Measurements from ENCODE around the gene PROZ.

PROZ gene

GRCh38 chr13:113203507-113204377, 45.3 kb downstream of the PROZ start:
- no peak for DNase-seq (ENCODE audit: low read depth in 2 of 2, low spot score in 1 of 2)

DNA sequence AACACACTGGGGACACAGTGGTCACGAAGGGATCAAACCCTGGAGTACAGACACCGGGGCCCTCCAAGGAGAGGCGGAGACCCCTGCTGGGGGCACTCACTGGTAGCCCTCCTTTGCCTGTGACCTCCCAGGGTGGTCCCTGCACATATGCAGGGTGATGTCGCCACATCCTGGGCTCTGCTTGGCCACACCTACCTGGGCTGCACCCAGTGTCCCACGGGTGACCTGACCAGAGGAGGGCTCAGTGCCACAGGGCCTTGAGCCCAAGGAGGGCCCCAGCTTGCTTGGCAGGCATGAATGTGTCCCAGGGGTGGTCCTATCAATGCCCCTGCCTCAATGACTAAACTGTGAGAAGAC, 45.9 kb downstream of the PROZ start:
- DNase-seq (ENCODE audit: low read depth in 2 of 2, low spot score in 1 of 2) = no peak

DNA sequence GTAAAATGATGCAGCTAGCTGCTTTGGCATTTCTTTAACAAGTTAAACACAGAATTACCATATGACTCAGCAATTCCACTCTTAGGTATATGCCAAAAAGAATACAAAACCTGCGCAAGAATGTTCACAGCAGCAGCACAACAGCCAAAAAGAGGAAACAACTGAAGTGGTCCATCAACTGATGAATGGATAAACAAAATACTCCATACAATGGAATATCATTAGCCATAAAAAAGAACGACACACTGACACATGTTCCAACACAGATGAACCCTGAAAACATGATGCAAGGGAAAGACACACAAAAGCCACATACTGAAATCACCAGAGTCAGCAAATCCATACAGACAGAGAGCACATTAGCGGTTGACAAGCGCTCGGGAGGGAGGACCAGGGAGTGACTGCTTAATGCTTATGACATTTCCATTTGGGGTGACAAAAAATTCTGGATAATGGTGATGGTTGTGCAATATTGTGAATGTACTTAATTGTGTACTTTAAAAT, 47.0 kb downstream of the PROZ start:
- no peak for DNase-seq (ENCODE audit: low read depth in 2 of 2, low spot score in 1 of 2)

DNA sequence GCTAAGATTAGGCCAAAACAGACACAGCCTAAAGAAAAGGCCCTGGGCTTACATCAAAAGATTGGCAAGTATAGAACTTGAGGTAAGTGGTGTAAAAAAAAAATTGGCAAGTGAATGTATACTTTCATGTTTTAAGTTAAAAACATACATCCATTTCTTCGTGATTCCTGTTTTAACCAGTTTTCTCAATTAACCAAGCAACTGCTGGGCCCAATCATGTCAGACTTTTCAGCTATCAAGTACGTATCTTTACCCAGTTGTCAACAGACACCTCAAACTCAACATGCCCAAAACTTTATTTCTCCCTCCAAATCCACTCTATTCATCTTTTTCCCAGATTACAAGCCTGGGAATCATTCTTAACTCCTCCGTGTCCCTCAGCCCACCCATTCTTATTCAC, 49.0 kb downstream of the PROZ start:
- no peak for DNase-seq (ENCODE audit: low read depth in 2 of 2, low spot score in 1 of 2)

- DNase-seq (ENCODE audit: low read depth in 2 of 2, low spot score in 1 of 2) = no peak
Observed at GRCh38 chr13:113207890-113208420, 49.5 kb downstream of the PROZ start.

GRCh38 chr13:113208421-113209335, 50.2 kb downstream of the PROZ start, which contains the start of gene PCID2:
Gene PCID2 (minus strand): TSS chr13:113208669. CDS start chr13:113208634, 35 bp downstream.
- peak; percentile 75 to 80 for DNase-seq (ENCODE audit: low read depth in 2 of 2, low spot score in 1 of 2)

DNA sequence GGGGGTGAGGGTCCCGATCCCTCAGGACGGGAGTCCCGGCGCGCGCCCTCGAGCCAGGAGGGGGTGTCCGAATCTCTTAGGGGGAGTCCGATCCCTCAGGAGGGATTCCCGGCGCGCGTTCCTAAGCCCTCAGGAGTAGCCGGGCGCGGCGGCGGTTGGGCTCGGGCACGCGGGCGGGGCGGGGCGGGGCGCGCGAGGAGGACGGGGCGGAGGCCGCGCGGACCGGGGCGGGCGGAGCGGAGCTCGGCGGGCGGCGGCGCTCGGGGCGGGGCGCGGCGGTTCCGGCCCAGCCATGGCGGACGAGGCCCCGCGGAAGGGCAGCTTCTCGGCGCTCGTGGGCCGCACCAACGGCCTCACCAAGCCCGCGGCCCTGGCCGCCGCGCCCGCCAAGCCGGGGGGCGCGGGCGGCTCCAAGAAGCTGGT, 50.9 kb downstream of the PROZ start, which contains the start of gene CUL4A:
TSS of gene CUL4A (plus strand) at position 278 of the 423 bp plus-strand sequence. CDS start at position 293, 15 bp downstream.
- DNase-seq (ENCODE audit: low read depth in 2 of 2, low spot score in 1 of 2) = peak in 1 of 2 donors; percentile 39

GRCh38 chr13:113209759-113210421, 51.4 kb downstream of the PROZ start:
- DNase-seq (ENCODE audit: low read depth in 2 of 2, low spot score in 1 of 2) = peak in 1 of 2 donors; percentile 43

DNA sequence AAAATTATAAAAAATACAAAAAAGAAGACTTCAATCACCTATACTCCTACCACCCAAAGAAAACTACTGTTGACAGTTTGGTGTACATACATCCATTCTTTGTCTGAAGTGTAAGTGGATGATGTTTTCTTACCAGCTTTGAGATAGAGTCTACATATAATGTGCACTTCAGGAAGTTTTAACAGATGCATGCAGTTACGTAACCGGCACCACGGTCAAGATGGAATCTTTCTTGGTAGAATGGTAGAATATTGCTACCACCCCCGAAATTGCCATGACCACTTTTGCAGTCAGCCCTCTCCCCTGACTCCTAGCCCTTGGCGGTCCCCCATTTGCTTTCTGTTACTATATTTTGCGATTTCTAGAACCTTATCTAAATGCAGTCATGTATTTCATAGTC, 52.4 kb downstream of the PROZ start:
- no peak for DNase-seq (ENCODE audit: low read depth in 2 of 2, low spot score in 1 of 2)

DNA sequence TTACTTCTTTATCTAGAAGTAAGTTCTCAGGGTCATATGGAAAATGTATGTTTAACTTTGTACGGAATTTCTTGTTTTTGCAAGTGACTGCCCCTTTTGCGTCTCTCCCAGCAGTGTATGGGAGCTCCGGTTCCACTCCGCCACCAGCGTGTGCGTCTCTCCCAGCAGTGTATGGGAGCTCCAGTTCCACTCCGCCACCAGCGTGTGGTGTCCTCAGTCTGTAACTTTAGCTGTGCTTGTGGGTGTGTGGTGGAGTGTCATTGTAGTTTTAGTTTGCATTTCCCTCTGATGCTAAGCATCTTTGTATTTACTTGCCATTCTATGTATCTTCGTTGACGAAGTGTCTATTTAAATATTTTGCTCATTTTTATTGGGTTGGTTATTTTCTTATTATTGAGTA, 53.3 kb downstream of the PROZ start:
- no peak for DNase-seq (ENCODE audit: low read depth in 2 of 2, low spot score in 1 of 2)

DNA sequence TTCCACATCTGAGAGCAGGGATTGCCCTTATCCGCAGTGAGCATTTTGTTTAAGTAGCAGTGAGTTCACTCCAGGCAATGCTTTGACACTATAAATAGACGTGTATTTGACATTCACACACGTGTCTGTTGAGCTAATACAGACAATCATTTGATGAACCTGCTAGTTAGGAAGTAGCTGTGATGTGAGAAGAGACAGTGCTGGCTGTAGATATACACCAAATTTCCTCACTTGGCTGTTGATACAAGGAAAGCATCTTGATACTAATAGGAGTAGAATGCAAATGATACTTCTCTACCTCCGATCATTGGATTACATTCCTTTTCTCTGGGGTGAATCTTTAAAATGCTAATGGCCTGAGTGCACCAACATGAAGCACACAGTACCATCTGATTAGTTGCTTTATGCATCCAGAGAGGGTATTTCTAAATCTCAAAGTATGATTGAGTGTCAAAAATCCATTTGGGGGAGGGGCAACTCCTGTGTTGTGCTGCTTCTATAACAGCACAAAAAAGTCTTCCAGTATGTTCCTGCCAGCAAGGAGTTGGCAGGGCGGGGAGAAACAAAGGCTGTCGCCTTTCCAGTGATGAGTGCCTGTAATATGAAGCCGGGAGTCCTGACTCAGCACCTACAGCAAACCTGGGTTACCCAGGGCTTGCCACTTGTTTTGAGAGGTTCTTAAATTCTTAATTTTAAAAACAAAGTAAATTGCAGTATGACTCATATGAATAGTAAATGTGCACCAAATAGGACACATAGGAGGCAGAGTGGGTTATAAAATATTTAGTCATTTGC, 58.0 kb downstream of the PROZ start:
- DNase-seq (ENCODE audit: low read depth in 2 of 2, low spot score in 1 of 2) = no peak

GRCh38 chr13:113218586-113218985, 60.1 kb downstream of the PROZ start:
- DNase-seq (ENCODE audit: low read depth in 2 of 2, low spot score in 1 of 2) = no peak

DNA sequence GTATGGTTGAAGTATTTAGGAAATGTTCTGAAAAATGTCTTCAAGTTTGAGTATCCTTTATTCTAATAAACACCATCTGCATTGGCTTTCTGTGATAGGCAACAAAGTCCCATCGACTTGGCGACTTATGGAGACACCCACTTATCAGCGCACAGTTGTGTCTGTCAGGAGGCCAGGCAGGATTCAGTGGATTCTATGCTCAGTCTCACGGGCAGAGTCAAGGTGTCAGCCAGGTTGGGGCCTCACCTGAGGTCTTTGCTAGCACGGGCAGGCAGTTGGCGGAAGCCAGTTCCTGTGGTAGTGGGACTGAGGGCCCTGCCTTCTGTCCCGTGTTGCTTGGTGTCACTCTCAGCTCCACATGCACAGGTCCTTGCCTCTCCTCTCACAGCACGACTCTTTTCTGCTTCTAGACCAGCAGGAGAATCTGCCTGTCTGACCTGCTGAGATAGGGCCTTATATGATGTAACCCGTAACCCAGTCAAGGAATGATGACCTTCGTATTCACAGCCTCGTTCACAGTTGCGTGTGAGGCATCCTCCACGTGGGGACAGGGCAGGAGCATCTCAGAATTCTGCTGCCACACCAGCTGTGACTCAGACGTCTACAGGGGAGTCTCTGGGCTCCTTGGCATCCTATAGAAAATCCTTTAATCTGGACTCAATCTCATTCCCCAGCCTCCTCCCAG, 61.0 kb downstream of the PROZ start:
- no peak for DNase-seq (ENCODE audit: low read depth in 2 of 2, low spot score in 1 of 2)

DNA sequence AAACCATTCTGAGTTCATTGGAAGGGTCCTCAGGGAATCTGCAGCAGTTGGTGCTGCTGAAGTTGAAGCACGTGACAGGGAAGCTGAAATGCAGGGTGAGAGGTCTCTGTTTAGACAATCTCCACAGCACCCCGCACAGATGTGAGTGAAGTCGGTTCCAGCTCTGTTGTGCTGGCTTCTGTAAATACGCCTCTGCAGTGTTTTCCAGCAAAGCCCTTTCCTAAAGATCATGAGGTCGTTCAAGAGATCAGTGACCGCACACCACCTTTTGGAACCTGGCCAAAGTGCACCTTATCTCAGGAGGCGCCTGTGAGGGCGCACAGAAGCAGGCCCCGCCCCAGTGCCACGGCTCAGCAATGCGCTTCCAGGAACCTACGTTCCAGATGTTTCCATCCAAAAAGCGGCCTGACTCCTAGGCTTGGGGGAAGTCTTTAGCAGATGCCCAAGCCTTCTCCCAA, 61.7 kb downstream of the PROZ start:
- no peak for DNase-seq (ENCODE audit: low read depth in 2 of 2, low spot score in 1 of 2)

GRCh38 chr13:113220877-113221276, 62.4 kb downstream of the PROZ start:
- DNase-seq (ENCODE audit: low read depth in 2 of 2, low spot score in 1 of 2) = no peak
